Measurements from ENCODE around the gene LMAN2.

Gene LMAN2

DNA sequence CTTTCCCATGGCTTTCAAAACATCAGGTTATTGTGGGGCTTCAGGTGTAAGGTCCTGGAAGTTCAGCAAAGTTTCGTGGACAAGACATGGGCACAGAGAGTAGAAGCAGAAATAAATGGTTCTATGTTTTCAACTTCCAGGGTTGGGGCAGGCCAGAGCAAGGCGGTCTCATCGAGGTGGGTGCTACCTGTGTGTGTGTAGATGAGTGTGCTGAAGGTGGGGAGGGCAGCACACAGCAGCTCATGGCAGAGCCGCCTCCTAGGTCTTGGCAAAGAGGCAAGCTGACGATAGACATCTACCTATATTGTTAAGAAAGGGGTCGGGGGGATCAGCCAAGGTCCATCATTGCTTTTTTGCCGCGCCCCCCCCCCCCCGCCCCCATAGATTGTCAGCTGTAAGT, 51.8 kb downstream of the LMAN2 start:
- no peak for TF ChIP-seq CTCF (IDR thresholded peaks at IDR 0.05; ENCODE audit: extremely low read depth, missing control alignments)
- DNase-seq (ENCODE audit: low spot score), result no peak

- no peak for DNase-seq (ENCODE audit: low spot score)
- no peak for TF ChIP-seq CTCF (IDR thresholded peaks at IDR 0.05; ENCODE audit: extremely low read depth, missing control alignments)
Measured at GRCh38 chr5:177297922-177298321, 53.5 kb downstream of the LMAN2 start.

DNA sequence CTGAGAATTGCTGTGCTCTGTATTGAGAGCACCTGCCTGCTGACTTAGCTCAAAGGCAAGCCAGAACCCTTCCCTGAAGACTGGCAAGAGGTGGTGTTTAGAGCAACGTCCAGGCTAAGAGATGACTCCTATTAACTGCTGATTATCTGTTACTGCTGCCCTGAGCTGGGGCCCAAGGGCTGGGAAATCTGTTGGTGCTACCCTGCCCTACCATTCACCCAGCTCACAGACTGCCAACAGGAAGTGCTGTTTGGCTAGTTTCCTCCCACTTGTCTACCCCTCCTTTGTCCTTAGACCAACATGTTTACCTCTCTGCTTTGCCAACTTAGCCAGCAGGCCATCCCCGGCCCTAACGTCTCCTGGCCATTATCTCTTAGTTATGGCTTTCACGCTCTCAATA, 54.9 kb downstream of the LMAN2 start:
- no peak for DNase-seq (ENCODE audit: low spot score)
- no peak for TF ChIP-seq CTCF (IDR thresholded peaks at IDR 0.05; ENCODE audit: extremely low read depth, missing control alignments)

DNA sequence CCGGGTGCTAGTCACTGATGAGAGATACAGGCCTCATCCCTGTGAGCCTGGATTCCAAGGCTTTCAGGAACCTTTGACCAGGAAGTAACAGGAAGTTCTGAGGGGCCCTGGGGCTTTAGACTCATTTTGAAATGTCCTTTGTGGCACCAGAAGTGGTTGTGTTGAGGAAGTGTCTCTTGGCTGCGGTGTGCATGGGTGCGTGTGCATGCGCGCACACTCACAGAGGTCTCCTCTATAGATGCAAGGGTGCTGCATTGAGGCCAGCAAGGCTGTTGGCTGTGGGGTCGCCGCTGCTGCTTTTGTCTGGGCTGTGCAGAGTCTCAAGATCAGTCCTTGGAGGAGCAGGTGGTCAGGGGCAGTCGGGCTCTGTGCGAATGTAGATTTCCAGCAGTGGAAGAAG, 55.5 kb downstream of the LMAN2 start:
- no peak for TF ChIP-seq CTCF (IDR thresholded peaks at IDR 0.05; ENCODE audit: extremely low read depth, missing control alignments)
- DNase-seq (ENCODE audit: low spot score), result no peak

DNA sequence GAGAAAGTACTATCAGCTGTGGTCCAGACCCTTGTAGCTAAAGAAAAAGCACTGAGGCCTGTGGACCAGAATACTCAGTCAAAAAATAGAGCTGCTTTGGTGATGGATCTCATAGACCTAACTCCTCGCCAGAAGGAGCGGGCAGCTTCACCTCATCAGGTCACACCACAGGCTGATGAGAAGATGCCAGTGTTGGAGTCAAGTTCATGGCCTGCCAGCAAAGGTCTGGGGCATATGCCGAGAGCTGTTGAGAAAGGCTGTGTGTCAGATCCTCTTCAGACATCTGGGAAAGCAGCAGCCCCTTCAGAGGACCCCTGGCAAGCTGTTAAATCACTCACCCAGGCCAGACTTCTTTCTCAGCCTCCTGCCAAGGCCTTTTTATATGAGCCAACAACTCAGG, 56.8 kb downstream of the LMAN2 start:
- TF ChIP-seq CTCF (IDR thresholded peaks at IDR 0.05; ENCODE audit: extremely low read depth, missing control alignments), result no peak
- DNase-seq (ENCODE audit: low spot score), result no peak

GRCh38 chr5:177293819-177294581, 57.5 kb downstream of the LMAN2 start:
- no peak for TF ChIP-seq CTCF (IDR thresholded peaks at IDR 0.05; ENCODE audit: extremely low read depth, missing control alignments)
- no peak for DNase-seq (ENCODE audit: low spot score)

GRCh38 chr5:177291735-177292134, 59.7 kb downstream of the LMAN2 start:
- no peak for TF ChIP-seq CTCF (IDR thresholded peaks at IDR 0.05; ENCODE audit: extremely low read depth, missing control alignments)
- DNase-seq (ENCODE audit: low spot score), result no peak
